ENCODE results near the gene SURF4.

GRCh38 chr9:133379153-133380086 lies 3.6 kb upstream of the SURF4 start:
- TF ChIP-seq SIN3A (IDR thresholded peaks at IDR 0.05; ENCODE audit: borderline replicate concordance, insufficient read depth, low read length) (no peak), POLR2AphosphoS5 (IDR thresholded peaks at IDR 0.05; ENCODE audit: low read depth, low read length) (no peak), TAF1 (IDR thresholded peaks at IDR 0.05; ENCODE audit: borderline replicate concordance, insufficient read depth, low read length) (no peak), REST (IDR thresholded peaks at IDR 0.05; ENCODE audit: insufficient read depth in 1 of 2, low read depth in 2 of 2, low read length in 2 of 2) (no peak), FOXP2 (optimal IDR thresholded peaks at IDR 0.05; ENCODE audit: borderline replicate concordance, extremely low read depth, extremely low read length, insufficient read depth) (no peak)

Measured in PFSK-1 (cell line).